NCI-H1417 (cell line): ENCODE measurements around the gene TOM1L1.

ENCODE experiments used
- DNase-seq, 3 experiments: peaks; one replicate each; lab custom pipeline; 2025; lab: John Stamatoyannopoulos, UW

TOM1L1 gene

GRCh38 chr17:54898576-54898975, 2.1 kb upstream of the TOM1L1 start:
- no peak for DNase-seq

DNA sequence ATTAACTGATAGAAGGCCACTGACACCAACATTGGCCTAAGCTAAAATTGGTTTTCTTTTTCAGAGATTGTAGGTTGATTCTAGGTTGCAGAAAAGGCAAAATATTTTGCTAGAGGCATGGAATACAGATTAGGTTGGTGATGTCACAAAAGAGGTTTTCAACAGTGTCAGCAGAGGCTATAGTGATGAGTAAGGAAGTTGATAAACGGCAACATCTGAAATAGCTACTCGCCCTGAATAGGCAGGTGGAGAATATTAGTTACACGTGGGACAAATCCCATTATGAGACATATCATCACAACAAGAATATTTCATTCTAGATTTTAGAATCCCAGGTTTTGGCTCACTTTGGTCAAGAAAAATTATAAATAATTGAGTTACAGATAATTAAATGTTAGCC, 1.5 kb upstream of the TOM1L1 start:
- no peak for DNase-seq

- peak; percentile 8 to 84 (median 80) for DNase-seq
Measured at GRCh38 chr17:54899721-54900456, 763 bp upstream of the TOM1L1 start.

DNA sequence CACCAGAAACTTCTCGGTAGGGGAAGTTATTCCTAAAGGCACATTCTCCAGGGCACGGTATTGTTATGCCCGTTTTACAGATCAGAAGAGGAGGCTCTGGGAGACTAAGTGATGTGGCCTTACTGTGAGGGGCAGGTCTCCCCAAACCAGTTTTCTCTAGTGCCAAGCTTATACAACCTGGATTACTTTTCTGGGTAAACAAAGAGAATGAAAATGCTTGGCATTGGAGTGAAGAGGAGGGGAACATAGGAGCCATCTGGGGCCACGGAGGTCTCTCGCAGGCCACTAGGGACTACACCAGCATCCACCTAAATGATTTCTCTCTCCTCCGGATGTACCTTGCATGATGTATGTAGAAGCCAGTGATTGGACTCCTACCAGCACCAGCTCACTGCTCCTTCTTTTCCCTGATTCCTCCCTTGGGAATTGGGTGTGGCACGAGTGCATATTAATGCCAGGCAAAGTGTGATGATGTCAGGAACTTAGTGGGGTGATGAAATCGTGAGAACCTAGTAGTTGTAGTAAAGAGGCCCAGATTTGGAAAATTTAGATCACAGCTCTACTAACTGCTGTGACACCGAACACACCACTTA, 674 bp downstream of the TOM1L1 start:
- peak; percentile 31 to 77 (median 70) for DNase-seq

DNA sequence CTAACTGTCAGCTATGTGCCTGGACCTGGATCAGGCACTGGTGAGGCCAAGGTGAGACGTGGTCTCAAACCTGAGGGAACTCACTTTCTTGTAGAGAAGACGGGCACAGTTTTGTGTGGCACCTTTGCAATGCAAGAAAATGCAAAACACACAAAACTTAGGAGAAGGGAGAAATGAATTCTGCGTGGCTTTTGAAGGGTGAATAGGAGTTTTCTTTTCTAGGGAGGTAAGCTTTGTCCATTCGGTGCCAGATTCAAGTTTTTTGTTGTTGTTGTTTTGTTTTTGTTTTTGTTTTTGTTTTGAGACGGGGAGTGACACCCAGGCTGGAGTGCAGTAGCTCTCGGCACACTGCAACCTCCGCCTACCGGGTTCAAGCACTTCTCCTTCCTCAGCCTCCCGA, 1.4 kb downstream of the TOM1L1 start:
- no peak for DNase-seq

GRCh38 chr17:54902611-54903010, 2.0 kb downstream of the TOM1L1 start:
- DNase-seq: no peak

DNA sequence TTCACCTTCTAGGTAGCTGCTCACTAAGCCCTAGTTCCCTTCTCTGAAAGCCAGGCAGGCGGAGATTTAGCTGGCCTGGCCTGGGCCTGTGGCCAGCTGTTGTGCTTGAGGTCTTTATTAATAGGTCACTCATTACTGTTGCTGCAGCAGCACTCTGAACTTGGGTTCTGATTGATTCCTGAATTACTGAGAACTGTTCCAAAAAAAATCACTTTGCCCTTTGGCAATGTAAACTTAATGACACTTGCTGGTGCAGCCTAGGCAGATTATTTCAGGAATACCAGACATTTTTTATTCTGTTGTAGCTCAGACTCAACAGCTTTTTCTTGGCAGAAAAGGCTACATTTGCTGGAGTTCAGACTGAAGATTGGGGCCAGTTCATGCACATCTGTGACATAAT, 2.7 kb downstream of the TOM1L1 start:
- no peak for DNase-seq

- no peak for DNase-seq
Measured at GRCh38 chr17:54906683-54907082, 6.0 kb downstream of the TOM1L1 start.

DNA sequence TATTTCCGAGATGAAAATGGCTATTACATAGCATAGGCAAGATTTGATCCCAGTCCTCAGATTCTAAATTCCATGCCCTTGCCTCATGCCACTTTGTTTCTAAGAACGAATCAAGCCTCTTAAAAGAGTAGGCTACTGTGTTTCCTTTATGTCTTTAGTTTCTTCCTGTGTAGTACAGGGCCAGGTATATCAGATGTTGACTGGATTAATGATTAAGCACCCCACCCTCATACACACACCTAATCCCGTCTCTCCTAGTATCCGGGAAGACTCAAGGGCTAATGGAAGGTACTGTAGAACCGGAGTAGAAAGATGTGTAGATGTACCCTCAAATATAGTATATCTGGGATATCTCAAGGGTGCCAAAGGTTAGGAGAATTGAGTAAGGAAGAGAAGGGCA, 6.7 kb downstream of the TOM1L1 start:
- no peak for DNase-seq

DNA sequence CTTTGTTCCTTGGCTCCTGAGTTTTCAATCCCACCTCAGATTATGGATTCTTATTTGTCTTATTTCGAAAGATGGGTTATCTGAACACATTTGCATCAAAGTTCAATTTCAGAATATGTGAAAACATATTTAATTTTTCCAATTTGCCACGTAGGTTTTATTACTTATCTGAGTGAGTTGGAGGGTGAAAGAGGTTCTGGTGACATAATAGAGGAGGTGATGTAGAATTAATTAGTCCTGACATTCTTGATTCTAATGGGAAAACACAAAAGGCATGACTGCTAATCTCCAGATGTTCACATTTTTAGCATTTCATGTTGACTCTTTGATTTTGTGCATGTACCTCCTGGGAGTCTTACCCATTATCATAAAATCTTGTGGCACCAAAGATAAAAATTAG, 9.1 kb downstream of the TOM1L1 start:
- no peak for DNase-seq

GRCh38 chr17:54916721-54917120, 16.1 kb downstream of the TOM1L1 start:
- DNase-seq: no peak

GRCh38 chr17:54919425-54919824, 18.8 kb downstream of the TOM1L1 start:
- DNase-seq: peak in 2 of 3 experiments; percentile 31 to 64

- DNase-seq: no peak
Measured at GRCh38 chr17:54920819-54921218, 20.2 kb downstream of the TOM1L1 start.

DNA sequence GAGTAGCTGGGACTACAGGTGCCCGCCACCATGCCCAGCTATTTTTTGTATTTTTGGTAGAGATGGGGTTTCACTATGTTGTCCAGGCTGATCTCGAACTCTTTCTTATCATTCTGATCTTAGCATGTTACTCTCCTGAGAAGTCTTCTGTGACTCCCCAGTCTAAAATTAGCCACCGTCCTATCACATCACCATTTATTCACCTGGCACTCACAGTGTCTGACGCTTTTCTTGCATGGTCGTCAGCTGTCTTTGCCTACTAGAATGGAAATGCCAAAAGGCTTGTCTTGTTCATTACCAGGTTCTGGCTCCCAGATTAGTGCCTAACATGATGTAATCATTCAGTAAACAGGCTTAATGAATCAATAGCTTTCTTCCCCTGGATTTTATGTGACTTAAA, 23.8 kb downstream of the TOM1L1 start:
- DNase-seq: no peak

GRCh38 chr17:54927525-54927924, 26.9 kb downstream of the TOM1L1 start:
- no peak for DNase-seq

GRCh38 chr17:54932711-54933110, 32.1 kb downstream of the TOM1L1 start:
- no peak for DNase-seq

DNA sequence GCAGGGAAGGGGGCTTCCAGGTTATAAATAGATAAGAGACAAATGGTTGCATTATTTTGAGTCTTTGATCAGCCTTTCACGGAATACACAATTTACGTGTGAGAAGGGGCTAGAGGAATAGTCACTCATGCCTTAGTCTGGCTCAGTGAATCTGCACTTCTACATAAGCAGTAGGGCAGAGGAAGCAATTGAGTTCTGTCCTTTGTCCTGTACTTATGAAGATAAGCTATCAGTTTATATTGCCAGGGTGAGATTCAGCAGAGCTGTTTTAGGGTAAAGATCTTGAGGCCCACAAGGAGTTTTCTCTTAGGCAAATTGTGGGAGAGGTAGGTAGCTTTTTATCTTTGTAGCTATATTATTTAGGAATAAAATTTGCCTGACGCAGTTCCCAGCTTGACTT, 33.3 kb downstream of the TOM1L1 start:
- DNase-seq: no peak

DNA sequence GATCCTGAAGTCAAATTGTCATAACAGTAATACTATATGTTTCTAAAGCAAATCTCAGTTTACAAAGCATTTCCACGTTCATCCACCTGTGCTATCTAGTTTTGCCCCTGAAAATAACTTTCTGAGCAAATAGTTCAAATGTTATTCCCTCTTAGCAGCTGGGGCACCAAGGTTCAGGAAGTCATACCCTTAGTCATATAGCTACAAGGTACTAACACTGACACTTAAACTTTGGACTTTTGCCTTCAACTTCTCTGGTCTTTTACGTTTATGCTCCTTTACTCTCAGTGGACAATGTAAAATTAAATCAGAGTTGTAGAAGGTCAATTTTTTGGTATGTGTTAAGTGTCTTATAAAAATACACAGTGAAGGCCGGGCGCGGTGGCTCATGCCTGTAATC, 34.8 kb downstream of the TOM1L1 start:
- no peak for DNase-seq

DNA sequence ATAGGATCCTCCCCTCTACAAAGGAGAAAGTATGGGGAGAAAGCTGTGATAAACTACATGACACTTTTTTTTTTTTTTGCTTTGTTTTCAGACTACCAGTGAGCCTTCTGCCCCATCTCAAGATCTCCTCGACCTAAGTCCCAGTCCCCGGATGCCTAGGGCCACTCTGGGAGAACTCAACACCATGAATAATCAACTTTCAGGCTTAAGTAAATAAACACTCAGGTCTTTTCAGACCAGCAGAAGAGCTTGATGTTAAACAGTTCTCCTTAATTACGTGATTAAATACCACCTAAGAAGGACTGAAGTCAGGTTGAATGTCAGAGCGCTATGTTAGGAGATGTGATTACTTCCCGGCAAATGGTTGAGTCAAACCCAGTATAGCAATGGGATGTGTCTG, 36.4 kb downstream of the TOM1L1 start:
- no peak for DNase-seq

DNA sequence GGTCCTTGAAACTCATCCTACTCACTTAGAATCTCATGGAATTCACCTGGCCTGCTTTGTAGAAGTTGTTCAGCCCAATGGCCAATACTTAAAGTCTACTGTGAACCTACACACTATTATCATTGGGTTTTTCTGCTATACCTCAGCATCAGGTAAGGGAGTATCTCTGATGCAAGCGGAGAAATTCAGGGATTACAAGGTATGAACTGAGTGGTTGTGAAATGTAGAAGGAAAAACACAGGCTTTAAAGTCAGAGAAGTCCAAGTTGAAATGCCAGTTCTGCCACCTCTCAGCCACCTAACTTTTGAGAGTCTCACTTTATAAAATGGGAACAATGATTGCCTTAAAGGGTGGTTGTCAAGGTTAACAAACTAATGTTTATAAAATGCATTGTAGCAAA, 36.8 kb downstream of the TOM1L1 start:
- DNase-seq: no peak

- DNase-seq: no peak
Measured at GRCh38 chr17:54941285-54941684, 40.6 kb downstream of the TOM1L1 start.

DNA sequence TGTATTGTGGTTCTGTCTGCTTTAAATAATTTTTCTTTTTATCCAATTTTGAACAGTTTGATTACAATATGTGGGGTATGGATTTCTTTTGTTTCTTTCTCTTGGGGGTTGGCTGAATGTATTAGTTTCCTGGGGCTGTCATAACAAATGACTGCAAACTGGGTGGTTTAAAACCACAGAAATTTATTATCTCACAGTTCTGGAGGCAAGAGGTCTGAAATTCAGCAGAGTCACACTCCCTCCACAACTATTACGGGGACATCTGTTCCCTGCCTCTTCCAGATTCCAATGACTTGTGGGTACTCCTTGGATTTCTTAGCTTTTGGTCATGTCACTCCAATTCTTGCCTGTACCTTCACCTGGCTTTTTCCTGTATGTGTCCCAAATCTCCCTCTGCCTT, 44.1 kb downstream of the TOM1L1 start:
- no peak for DNase-seq

- no peak for DNase-seq
Measured at GRCh38 chr17:54945231-54945630, 44.6 kb downstream of the TOM1L1 start.

- no peak for DNase-seq
Measured at GRCh38 chr17:54945671-54946070, 45.0 kb downstream of the TOM1L1 start.
